NCI-H446 (cell line): ENCODE data around the gene RHO.
A peak's percentile ranks its signal among the peaks of the same experiment; 100 is the strongest.

ENCODE experiments used
- DNase-seq, 2 experiments: peaks; one replicate each; lab custom pipeline; 2025; lab: John Stamatoyannopoulos, UW

RHO gene

DNA sequence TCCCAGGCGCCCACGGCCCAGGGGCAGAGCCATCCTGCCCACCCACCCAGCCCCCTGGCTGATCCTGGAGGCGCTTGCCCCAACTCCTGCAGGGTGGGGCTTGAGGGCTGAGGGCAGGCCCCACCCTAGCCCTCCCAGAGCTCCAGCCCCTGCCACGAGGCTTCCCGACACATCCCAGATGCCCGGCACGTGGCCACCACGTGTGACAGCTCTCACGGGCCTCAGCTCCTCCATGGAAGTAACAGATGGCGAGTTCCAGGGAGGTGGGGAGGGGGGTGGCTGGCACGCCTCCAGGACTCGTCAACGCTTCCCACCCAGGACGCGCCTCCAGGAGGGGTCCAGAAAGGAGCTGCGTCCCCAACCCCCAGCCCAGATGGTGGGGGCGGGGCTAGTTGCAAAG is 48.9 kb downstream of the RHO start:
- peak in 1 of 2 experiments; percentile 69 for DNase-seq

DNA sequence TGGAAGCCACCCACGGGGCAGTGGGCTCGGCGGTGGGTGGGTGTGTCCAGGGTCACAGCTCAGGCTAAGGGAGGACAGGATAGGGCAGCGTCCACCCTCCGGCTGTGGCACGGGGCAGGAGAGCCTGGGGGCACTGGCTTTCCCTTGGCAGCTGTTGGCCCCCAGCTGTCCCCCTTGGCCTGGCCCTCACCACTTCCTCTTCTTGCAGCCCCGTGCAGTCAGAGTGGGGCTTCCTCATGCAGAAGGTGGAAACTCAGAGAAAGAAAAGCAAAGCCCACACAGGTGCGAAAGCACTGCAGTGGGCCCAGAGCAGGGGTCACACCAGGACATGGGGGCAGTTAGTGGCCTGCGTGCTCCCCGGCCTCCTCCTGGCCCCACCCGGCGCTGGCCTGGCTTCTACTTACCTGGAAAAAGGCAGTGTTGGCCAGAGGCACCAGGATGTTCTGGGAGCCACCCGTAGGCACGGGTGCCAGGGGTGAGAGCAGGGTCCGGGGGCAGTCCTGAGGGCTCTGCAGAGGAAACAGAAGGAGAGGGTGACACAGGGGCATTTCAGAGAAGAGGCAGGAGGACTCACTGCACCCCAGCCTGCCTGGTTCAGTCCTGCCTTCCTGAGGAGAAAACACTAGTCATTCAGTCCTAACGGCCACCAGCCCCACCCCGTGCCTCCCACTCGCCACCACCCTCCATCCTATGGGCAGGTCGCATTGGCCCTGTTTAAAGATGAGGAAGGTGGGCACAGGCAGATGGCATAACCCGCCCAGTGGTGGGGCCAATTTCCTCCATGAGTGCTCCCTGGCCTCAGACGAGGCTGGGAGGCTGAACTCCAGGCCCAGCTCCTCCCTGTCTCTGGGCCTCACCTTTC is 49.7 kb downstream of the RHO start:
- no peak for DNase-seq

DNA sequence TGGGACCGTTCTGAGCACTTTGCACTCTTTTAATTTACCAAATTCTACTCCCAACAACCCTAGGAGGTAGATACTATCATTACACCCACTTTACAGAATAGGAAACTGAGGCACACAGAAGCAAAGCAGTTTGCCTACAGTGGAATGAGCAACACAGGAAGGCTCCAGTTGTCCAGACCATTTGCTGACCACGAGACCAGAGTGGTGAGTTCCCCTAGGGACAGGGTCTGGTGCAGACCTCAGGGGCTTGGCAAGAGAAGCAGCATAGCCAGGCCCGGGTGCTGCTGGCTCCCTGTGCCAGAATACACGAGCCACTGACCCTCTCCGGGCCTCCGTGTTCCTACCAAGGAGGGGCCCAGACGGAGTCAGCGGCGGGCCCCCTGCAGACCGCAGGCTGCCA is 51.6 kb downstream of the RHO start:
- no peak for DNase-seq

DNA sequence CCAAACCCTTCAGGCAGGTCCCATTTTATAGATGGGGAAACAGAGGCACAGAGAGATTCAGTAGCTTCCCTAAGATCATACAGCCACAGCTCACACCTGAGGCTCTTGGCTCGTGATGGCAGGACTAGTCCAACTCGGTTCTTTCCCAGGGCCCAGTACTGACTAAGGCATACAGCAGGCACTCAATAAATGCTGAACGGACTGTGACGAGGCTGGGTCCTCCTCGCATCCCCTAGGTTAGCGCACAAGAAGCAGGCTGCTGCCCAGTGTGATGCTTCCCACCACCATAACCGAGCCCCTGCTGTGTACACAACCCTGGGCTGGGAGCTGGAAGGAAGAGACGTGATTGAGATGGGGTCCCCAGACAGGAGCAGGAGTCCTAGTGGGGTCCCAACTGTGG is 53.2 kb downstream of the RHO start:
- DNase-seq: no peak

DNA sequence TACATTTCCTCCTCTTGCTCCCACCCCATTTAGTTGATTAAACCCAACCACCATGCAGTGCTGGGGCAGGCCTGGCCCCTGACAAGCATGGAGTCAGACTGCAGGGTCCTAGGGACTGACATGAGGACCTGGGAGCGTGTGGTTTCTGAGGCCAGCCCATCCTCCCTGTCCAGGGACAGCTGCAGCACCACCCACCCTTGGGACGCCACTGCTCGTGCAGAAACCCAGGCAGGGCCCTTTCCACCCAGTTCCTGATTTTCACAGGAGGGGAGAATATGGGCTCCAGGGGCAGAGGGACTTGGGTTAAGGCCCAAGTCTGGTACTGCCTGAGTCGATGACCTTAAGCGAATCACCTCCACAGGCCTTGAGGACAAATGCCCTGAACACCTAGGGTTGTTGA is 54.4 kb downstream of the RHO start:
- no peak for DNase-seq

DNA sequence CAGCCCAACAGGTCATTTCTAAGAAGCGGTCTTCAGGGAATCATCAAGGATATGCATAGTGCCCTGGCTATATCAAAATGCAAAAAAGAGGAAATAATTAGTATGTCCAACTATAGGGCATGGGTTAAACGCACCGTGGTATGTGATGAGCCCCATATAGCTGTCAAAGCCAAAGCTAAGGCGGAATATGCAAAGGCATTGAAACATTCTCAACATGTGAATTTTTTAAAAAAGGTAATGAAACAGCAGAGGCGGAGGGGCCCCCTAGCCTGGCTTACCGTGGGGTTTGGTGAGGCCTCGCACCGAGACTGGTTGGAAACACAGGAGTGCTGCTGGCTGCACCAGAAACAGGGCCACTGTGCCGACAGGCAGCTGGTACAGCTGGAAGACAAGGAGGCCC is 54.9 kb downstream of the RHO start:
- no peak for DNase-seq

DNA sequence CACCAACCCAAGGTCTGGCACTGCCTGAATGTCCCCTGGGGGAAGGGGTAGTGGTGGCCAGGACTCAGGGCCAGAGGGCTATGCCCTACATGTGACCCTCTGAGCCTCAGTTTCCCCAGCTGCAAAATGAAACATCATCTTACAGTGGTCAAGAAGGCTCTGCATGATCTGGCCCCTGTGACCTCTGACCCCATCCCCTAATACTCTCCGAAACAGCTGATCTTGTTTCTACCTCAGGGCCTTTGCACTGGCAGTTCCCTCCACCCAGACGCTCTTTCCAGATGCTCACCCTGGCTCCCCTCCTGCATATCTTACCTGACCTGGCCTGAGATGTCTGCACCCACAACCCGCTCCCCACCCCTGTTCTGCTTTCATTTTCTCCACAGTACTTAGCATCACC is 56.2 kb downstream of the RHO start:
- no peak for DNase-seq
